Ovary (tissue), 9 donors: ENCODE data around the gene NRXN3. TPM values are rescaled to one million over a fixed set of nuclear protein-coding genes. Genes with fewer than 3 reads are reported as not detected.

Source experiments
- DNase-seq, 5 donors: peaks; one replicate each; pipeline ENCODE4 v3.0.0-alpha.2; 2019 to 2020
- H3K27ac ChIP-seq, 2 donors: fragments of 200-600 bp; one replicate each; pipeline versions ENCODE4 v1.5.1 to v1.8.0; 2019 to 2022
- H3K27me3 ChIP-seq: fragments of 200-600 bp; one replicate; pipeline ENCODE4 v1.8.0; 2022
- H3K36me3 ChIP-seq: fragments of 200-600 bp; sonication (generic); one replicate; pipeline ENCODE4 v1.5.1; 2019
- H3K4me1 ChIP-seq: one replicate; pipeline ENCODE4 v1.8.1; 2013; ENCODE audit warnings: mild to moderate bottlenecking, moderate library complexity; ENCODE audit not compliant: insufficient read depth
- H3K4me3 ChIP-seq: fragments of 200-600 bp; sonication (generic); one replicate; pipeline ENCODE4 v1.5.1; 2017
- H3K9me3 ChIP-seq, 2 donors: fragments of 200-600 bp in 1 of 2; sonication (generic) in 1 of 2; one replicate each; pipeline versions ENCODE4 v1.5.1 to v1.8.1; 2013 to 2019; ENCODE audit warnings: mild to moderate bottlenecking in 1 of 2, moderate library complexity in 1 of 2
- CTCF ChIP-seq, 3 donors: fragments of 450-650 bp in 2 of 3; fragments of 200-600 bp in 1 of 3; IDR thresholded peaks; one replicate each; pipeline versions ENCODE4 v1.5.1 to v1.8.0; 2016 to 2022; ENCODE audit warnings: antibody characterized with exemption in 3 of 3, mild to moderate bottlenecking in 1 of 3
- EP300 ChIP-seq: sonication (generic); formaldehyde crosslinking; IDR thresholded peaks from one replicate; pipeline ENCODE4 v1.6.1; 2017; ENCODE audit warnings: antibody characterized with exemption
- POLR2A ChIP-seq: fragments of 450-650 bp; IDR thresholded peaks from one replicate; pipeline ENCODE4 v1.6.1; 2017; ENCODE audit warnings: antibody characterized with exemption, mild to moderate bottlenecking, moderate library complexity
- WGBS, 3 donors: extraction: QIAGEN DNeasy Blood & Tissue Kit in 1 of 3; methylation state at CpG; one replicate each; pipeline versions ENCODE4 v1.1.5 to v1.1.7; 2013 to 2017; 5-methylcytosine and 5-hydroxymethylcytosine counted together
- intact Hi-C, 4 donors: fragments of 100-400 bp; cut with DNase I; formaldehyde crosslinking; loops; one replicate each; pipeline versions ENCODE4 v1.11.0 to v1.15.1; 2022 to 2023
- polyA plus RNA-seq, 2 donors: library from polyadenylated mRNA; stranded (reverse); fragments of 200-250 nt in 1 of 2; fragments of 350-450 nt in 1 of 2; fragmentation: Illumina TruSeq in 1 of 2; extraction: RNeasy Lipid Tissue Mini Kit (QIAGEN cat#74804) in 1 of 2; gene quantifications; one replicate each; pipeline ENCODE4 v1.2.3, GENCODE V29; 2013 to 2014
- total RNA-seq, 7 donors: library from RNA; depleted of rRNA in 2 of 7; stranded (reverse); fragments of >200 nt in 2 of 7; fragmentation: NEBNext Ultra II Directional in 3 of 7; extraction: Animal tissue kit (Norgen Biotek cat#: 25700) in 3 of 7; gene quantifications; one replicate each; pipeline versions ENCODE4 v1.1.0 to v1.2.4, GENCODE V29; 2016 to 2023
- donor health status: DM: no; HTN: no; CAD: no; lungs with moderate emphysema.
- donor health status: DM: no; HTN: no; CAD: no.
- donor health status: Bipolar disorder and iron deficiency.
- donor health status: DM: yes; HTN: yes; CAD: no.
- donor health status: DM: no; HTN: no; CAD: no.
- donor health status: DM: yes; HTN: yes; CAD: no.

Gene NRXN3
- total and polyA plus RNA-seq, 9 donors = 0.28 to 6.2 (median 0.82) TPM

GRCh38 chr14:79568594-79568993, 1398.4 kb downstream of the NRXN3 start:
- Histone ChIP-seq H3K36me3 (no peaks in the 10 kb centered on the region), H3K4me3 (no peak overlapping the region), H3K27ac (no peak overlapping the region), H3K9me3 (no peaks in the 10 kb centered on the region), H3K4me1 (no peaks in the 10 kb centered on the region), H3K27me3 (no peaks in the 10 kb centered on the region)
- TF ChIP-seq POLR2A = no peak
- no peak for DNase-seq
- intact Hi-C loops = no loop called here
- 70 to 75% (median 73%) methylated on average over 1 of the region's 1 CpG for WGBS, 3 donors

GRCh38 chr14:79569072-79569471, 1398.9 kb downstream of the NRXN3 start:
- Histone ChIP-seq H3K4me1 (no peaks in the 10 kb centered on the region), H3K27ac (no peak overlapping the region), H3K9me3 (no peaks in the 10 kb centered on the region), H3K27me3 (no peaks in the 10 kb centered on the region), H3K36me3 (no peaks in the 10 kb centered on the region), H3K4me3 (no peak overlapping the region)
- DNase-seq = no peak
- TF ChIP-seq POLR2A (no peak), EP300 (no peak), CTCF (IDR thresholded peaks at IDR 0.05) (no peak)
- intact Hi-C loops = no loop called here
- WGBS, 3 donors = 79 to 82% (median 80%) methylated on average over 2 of the region's 2 CpGs

- intact Hi-C loops = no loop called here
- no peaks in the 10 kb centered on the region for H3K27me3 ChIP-seq
- no peaks in the 10 kb centered on the region for H3K4me1 ChIP-seq
- TF ChIP-seq POLR2A (no peak), CTCF (IDR thresholded peaks at IDR 0.05) (no peak), EP300 (no peak)
- no peak for DNase-seq
- no peaks in the 10 kb centered on the region for H3K9me3 ChIP-seq
- H3K27ac ChIP-seq = no peak overlapping the region
- H3K36me3 ChIP-seq = no peaks in the 10 kb centered on the region
- no peak overlapping the region for H3K4me3 ChIP-seq
- 70 to 84% (median 76%) methylated on average over 1 of the region's 1 CpG for WGBS, 3 donors
These were observed 1400.5 kb downstream of the NRXN3 start for GRCh38 chr14:79570648-79571047.

GRCh38 chr14:79571366-79571765, 1401.2 kb downstream of the NRXN3 start:
- WGBS, 3 donors = 19 to 42% (median 23%) methylated on average over 4 of the region's 4 CpGs
- H3K27ac ChIP-seq = no peak overlapping the region
- no peak for DNase-seq

GRCh38 chr14:79573486-79573885, 1403.3 kb downstream of the NRXN3 start:
- no peak for DNase-seq
- intact Hi-C loops = no loop called here
- Histone ChIP-seq H3K4me3 (no peak overlapping the region), H3K27me3 (no peaks in the 10 kb centered on the region), H3K9me3 (no peaks in the 10 kb centered on the region), H3K27ac (no peak overlapping the region), H3K4me1 (no peaks in the 10 kb centered on the region), H3K36me3 (no peaks in the 10 kb centered on the region)
- no peak for TF ChIP-seq POLR2A
- TF ChIP-seq CTCF (IDR thresholded peaks at IDR 0.05) = no peak
- no peak for TF ChIP-seq EP300
- WGBS, 3 donors = 57 to 79% (median 70%) methylated on average over 2 of the region's 2 CpGs

More at GRCh38 chr14:79571366-79571765, 1401.2 kb downstream of the NRXN3 start:
- intact Hi-C loops = no loop called here
- TF ChIP-seq CTCF (IDR thresholded peaks at IDR 0.05) (no peak), POLR2A (no peak), EP300 (no peak)
- H3K27me3 ChIP-seq = no peaks in the 10 kb centered on the region
- no peaks in the 10 kb centered on the region for H3K36me3 ChIP-seq
- no peak overlapping the region for H3K4me3 ChIP-seq
- no peaks in the 10 kb centered on the region for H3K9me3 ChIP-seq
- H3K4me1 ChIP-seq = no peaks in the 10 kb centered on the region
